SK-N-SH (cell line): Measurements from ENCODE around the gene HM13. TPM values are rescaled to one million over a fixed set of nuclear protein-coding genes. Genes with fewer than 3 reads are reported as not detected.

ENCODE experiments used
- CTCF ChIA-PET: fragments of 300-600, 350-600 bp; formaldehyde crosslinking; extraction: SDS; loops from one replicate; lab custom pipeline; 2021; lab: Yijun Ruan, JAX
- POLR2A ChIA-PET: fragments of 350-600 bp; sonication (Branson Sonifier 250); formaldehyde crosslinking; extraction: SDS; loops from one replicate; lab custom pipeline; 2020; ENCODE audit warnings: antibody characterized with exemption, inconsistent platforms; lab: Yijun Ruan, JAX
- DNase-seq: peaks from one replicate; pipeline ENCODE4 v3.0.0; 2012
- H2AFZ ChIP-seq: fragments of 200-600 bp; sonication (generic); 2 replicates; pipeline ENCODE4 v1.8.1; 2016; ENCODE audit warnings: antibody characterized with exemption, mild to moderate bottlenecking, low read depth
- H3F3A ChIP-seq: fragments of 200-600 bp; sonication (generic); replicated peaks from 2 replicates; pipeline ENCODE3; 2016; ENCODE audit warnings: antibody characterized with exemption, mild to moderate bottlenecking; ENCODE audit not compliant: insufficient read depth
- H3K27ac ChIP-seq, 2 experiments: fragments of 200-500 bp in 1 of 2; fragments of 200-600 bp in 1 of 2; sonication (Bioruptor generic) in 1 of 2; sonication (generic), shearing (Covaris generic) in 1 of 2; 2 replicates each; pipeline versions ENCODE4 v1.5.1 to v1.6.1; 2014 to 2016; ENCODE audit warnings: low read depth in 2 of 2, inconsistent platforms in 1 of 2, low read length in 1 of 2, mild to moderate bottlenecking in 1 of 2, mixed read lengths in 1 of 2
- H3K27me3 ChIP-seq: fragments of 200-600 bp; sonication (generic), shearing (Covaris generic); 2 replicates; pipeline ENCODE4 v1.6.1; 2016; ENCODE audit warnings: mixed run types; ENCODE audit not compliant: insufficient read depth
- H3K36me3 ChIP-seq, 2 experiments: fragments of 200-500 bp in 1 of 2; fragments of 200-600 bp in 1 of 2; sonication (Bioruptor generic) in 1 of 2; sonication (generic) in 1 of 2; replicated peaks in 1 of 2; 2 replicates each; pipeline versions ENCODE3 to v1.5.1; 2014 to 2016; ENCODE audit warnings: low read length in 1 of 2, mild to moderate bottlenecking in 1 of 2; ENCODE audit not compliant: insufficient read depth in 2 of 2, control insufficient read depth in 1 of 2
- H3K4me1 ChIP-seq, 2 experiments: fragments of 200-500 bp in 1 of 2; fragments of 200-600 bp in 1 of 2; sonication (Bioruptor generic) in 1 of 2; sonication (generic), shearing (Covaris generic) in 1 of 2; 2 replicates each; pipeline versions ENCODE4 v1.5.1 to v1.6.1; 2014 to 2016; ENCODE audit warnings: low read depth in 1 of 2, low read length in 1 of 2, mixed run types in 1 of 2; ENCODE audit not compliant: insufficient read depth in 2 of 2, control insufficient read depth in 1 of 2
- H3K4me2 ChIP-seq: fragments of 200-600 bp; sonication (generic), shearing (Covaris generic); 2 replicates; pipeline ENCODE4 v1.6.1; 2017; ENCODE audit warnings: mixed run types
- H3K4me3 ChIP-seq, 2 experiments: fragments of 200-500 bp in 1 of 2; fragments of 200-600 bp in 1 of 2; sonication (Bioruptor generic) in 1 of 2; sonication (generic), shearing (Covaris generic) in 1 of 2; 2 replicates each; pipeline versions ENCODE4 v1.5.1 to v1.8.1; 2014 to 2016; ENCODE audit warnings: low read depth in 2 of 2, inconsistent platforms in 1 of 2, low read length in 1 of 2, mild to moderate bottlenecking in 1 of 2, mixed read lengths in 1 of 2, moderate library complexity in 1 of 2
- H3K79me2 ChIP-seq: fragments of 200-600 bp; sonication (generic); 2 replicates; pipeline ENCODE4 v1.8.1; 2017; ENCODE audit warnings: mild to moderate bottlenecking; ENCODE audit not compliant: insufficient read depth
- H3K9ac ChIP-seq: fragments of 200-600 bp; sonication (generic); 2 replicates; pipeline ENCODE4 v1.6.1; 2017; ENCODE audit warnings: mixed run types
- H3K9me2 ChIP-seq: fragments of 200-600 bp; sonication (generic); 2 replicates; pipeline ENCODE4 v1.6.1; 2017; ENCODE audit warnings: mixed run types
- H3K9me3 ChIP-seq: fragments of 200-600 bp; sonication (generic); 2 replicates; pipeline ENCODE4 v1.6.1; 2017; ENCODE audit warnings: mixed run types, mild to moderate bottlenecking, moderate library complexity
- H4K20me1 ChIP-seq: fragments of 200-600 bp; sonication (generic); 2 replicates; pipeline ENCODE4 v1.6.1; 2017; ENCODE audit warnings: mild to moderate bottlenecking, mixed run types; ENCODE audit not compliant: insufficient read depth
- CTCF ChIP-seq: fragments of 200-600 bp; sonication (generic); IDR thresholded peaks from 2 replicates; pipeline ENCODE4 v1.6.1; 2017; ENCODE audit warnings: antibody characterized with exemption, mild to moderate bottlenecking, moderate library complexity
- FOSL2 ChIP-seq: IDR thresholded peaks from 2 replicates; pipeline ENCODE4 v1.4.0; 2012; ENCODE audit warnings: low read depth, mild to moderate bottlenecking, moderate library complexity, borderline replicate concordance
- FOXM1 ChIP-seq: IDR thresholded peaks from 2 replicates; pipeline ENCODE4 v1.4.0; 2012; ENCODE audit warnings: low read depth, mild to moderate bottlenecking
- JUND ChIP-seq: IDR thresholded peaks from 2 replicates; pipeline ENCODE4 v1.4.0; 2012
- MXI1 ChIP-seq: IDR thresholded peaks from 2 replicates; pipeline ENCODE4 v1.6.1; 2012; ENCODE audit warnings: mild to moderate bottlenecking, low read depth, low read length, improper control_type of control experiment
- NFIC ChIP-seq: IDR thresholded peaks from 2 replicates; pipeline ENCODE4 v1.4.0; 2012; ENCODE audit warnings: borderline replicate concordance
- POLR2AphosphoS5 ChIP-seq: IDR thresholded peaks from 2 replicates; pipeline ENCODE4 v1.6.1; 2012; ENCODE audit warnings: low read depth, low read length
- SIN3A ChIP-seq: IDR thresholded peaks from 2 replicates; pipeline ENCODE4 v1.6.1; 2012; ENCODE audit warnings: low read depth, mild to moderate bottlenecking, low read length, moderate library complexity, borderline replicate concordance
- SMC3 ChIP-seq: IDR thresholded peaks from 2 replicates; pipeline ENCODE4 v1.6.1; 2012; ENCODE audit warnings: low read depth, low read length, improper control_type of control experiment
- TCF12 ChIP-seq: IDR thresholded peaks from 2 replicates; pipeline ENCODE4 v1.4.0; 2012
- ZBTB33 ChIP-seq: IDR thresholded peaks from 2 replicates; pipeline ENCODE4 v1.4.0; 2012; ENCODE audit warnings: low read depth, borderline replicate concordance
- WGBS: methylation state at CpG from one replicate; pipeline ENCODE4 v1.1.6; 2017; ENCODE audit warnings: low lambda C conversion rate; 5-methylcytosine and 5-hydroxymethylcytosine counted together
- polyA plus RNA-seq, 3 experiments: library from polyadenylated mRNA; depleted of rRNA; stranded (reverse); fragments of >200 nt; gene quantifications; 2 replicates each; pipeline ENCODE4 v1.2.3, GENCODE V29; 2012
- TF ChIP-seq, protein P1 (sequence below): IDR thresholded peaks from 2 replicates; pipeline ENCODE4 v1.4.0; 2012; ENCODE audit warnings: low read depth
- TF ChIP-seq, protein P2 (sequence below): IDR thresholded peaks from 2 replicates; pipeline ENCODE4 v1.4.0; 2012; ENCODE audit warnings: low read depth, borderline replicate concordance
- TF ChIP-seq, protein P3 (sequence below): fragments of 150-350 bp; IDR thresholded peaks from 2 replicates; pipeline ENCODE4 v1.6.1; 2016; ENCODE audit warnings: mild to moderate bottlenecking, low read depth, low read length
- TF ChIP-seq, protein P4 (sequence below): IDR thresholded peaks from 2 replicates; pipeline ENCODE4 v1.6.1; 2012; ENCODE audit warnings: mild to moderate bottlenecking, low read depth, low read length, moderate library complexity

HM13 gene
- polyA plus RNA-seq, 1 of the 3 experiments (the other 2 are of a cell fraction), result 160 TPM

DNA sequence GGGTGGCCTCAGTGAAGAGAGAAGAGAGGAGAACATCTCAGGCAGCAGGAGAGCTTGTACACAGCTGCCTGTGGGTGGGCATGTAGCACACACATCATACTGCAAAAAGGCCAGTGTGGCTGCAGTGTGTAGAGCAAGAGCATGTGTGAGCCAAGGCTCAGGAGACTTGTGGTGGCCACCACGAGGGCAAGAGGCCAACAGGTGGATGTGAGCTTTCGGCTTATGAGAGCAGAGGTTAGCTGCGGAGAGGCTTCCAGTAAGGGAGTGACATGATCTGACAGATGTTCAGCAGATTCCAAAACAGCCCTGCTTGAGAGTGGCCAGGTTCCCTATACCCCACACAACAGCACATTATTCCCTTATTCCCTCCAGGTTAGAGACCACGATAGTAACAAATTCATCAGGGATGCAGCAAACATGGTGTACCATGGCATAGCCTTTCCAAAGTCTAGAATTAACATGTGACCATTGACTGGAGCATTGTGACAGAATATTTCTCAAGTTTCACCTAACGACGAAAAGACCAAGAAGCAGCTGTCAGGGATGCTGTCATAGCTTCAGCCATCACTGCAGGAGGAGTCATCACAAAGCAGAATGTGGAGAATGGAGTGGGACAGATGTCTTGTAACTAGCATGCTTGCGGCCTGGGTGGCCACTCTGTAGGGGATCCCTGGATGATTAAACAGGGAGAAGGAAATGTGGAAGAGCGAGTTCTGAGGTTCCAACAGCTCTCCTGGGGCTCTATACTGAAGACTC lies 23.1 kb downstream of the HM13 start:
- ChIA-PET CTCF (interaction anchor here (1.5 kb wide), 1 partner anchor 20 kb away, joined by 6 read pairs; no protein-coding TSS in a partner anchor), POLR2A (no interaction called here)
- no peak overlapping the region for H3K27ac ChIP-seq
- H4K20me1 ChIP-seq, result no peaks in the 10 kb centered on the region
- no peak for DNase-seq
- H2AFZ ChIP-seq, result no peak overlapping the region
- peaks cover 48% of the 10 kb centered on the region for H3K79me2 ChIP-seq
- no peak overlapping the region for H3K4me2 ChIP-seq
- no peak overlapping the region for H3K9ac ChIP-seq
- H3K27me3 ChIP-seq, result no peaks in the 10 kb centered on the region
- H3F3A ChIP-seq, result peaks cover 25% of the 10 kb centered on the region
- H3K4me1 ChIP-seq, result peaks cover 0 to 13% of the 10 kb centered on the region in 2 experiments; a peak in 3 of 4 replicates
- TF ChIP-seq FOSL2 (no peak), NFIC (no peak)
- WGBS, result 98% methylated on average over 8 of the region's 8 CpGs
- peaks cover 45 to 55% of the 10 kb centered on the region in 2 experiments for H3K36me3 ChIP-seq
- no peak overlapping the region for H3K4me3 ChIP-seq
- H3K9me3 ChIP-seq, result no peaks in the 10 kb centered on the region
- H3K9me2 ChIP-seq, result no peaks in the 10 kb centered on the region

DNA sequence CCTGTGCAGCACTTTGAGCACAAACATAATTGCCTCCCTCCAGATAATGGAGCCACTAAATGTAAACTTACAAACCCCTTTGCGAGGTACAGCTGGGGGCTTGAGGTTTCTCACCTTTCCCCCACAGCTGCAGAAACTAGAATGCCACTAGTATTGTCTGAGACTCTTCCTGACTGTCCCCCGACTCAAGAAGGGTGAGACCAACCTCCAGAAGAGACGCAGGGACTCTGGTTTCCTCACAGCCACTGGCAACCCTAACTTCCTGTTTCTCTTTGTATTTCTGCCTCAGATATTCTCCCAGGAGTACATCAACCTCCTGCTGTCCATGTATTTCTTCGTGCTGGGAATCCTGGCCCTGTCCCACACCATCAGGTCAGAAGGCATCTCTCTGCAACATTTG lies 23.6 kb downstream of the HM13 start:
- no peaks in the 10 kb centered on the region for H3K9me2 ChIP-seq
- 96% methylated on average over 4 of the region's 4 CpGs for WGBS
- no peak overlapping the region for H3K4me3 ChIP-seq
- ChIA-PET POLR2A (no interaction called here), CTCF (interaction anchor here (1.5 kb wide), 1 partner anchor 19 kb away, joined by 6 read pairs; no protein-coding TSS in a partner anchor)
- DNase-seq, result no peak
- peaks cover 0 to 19% of the 10 kb centered on the region in 2 experiments; a peak in 3 of 4 replicates for H3K4me1 ChIP-seq
- no peak overlapping the region for H3K27ac ChIP-seq
- no peaks in the 10 kb centered on the region for H4K20me1 ChIP-seq
- peaks cover 43% of the 10 kb centered on the region for H3K79me2 ChIP-seq
- peaks cover 40 to 52% of the 10 kb centered on the region in 2 experiments for H3K36me3 ChIP-seq
- H3F3A ChIP-seq, result peaks cover 30% of the 10 kb centered on the region
- H2AFZ ChIP-seq, result no peak overlapping the region
- no peak overlapping the region for H3K4me2 ChIP-seq
- H3K9ac ChIP-seq, result no peak overlapping the region
- no peaks in the 10 kb centered on the region for H3K9me3 ChIP-seq
- no peaks in the 10 kb centered on the region for H3K27me3 ChIP-seq
- TF ChIP-seq TCF12 (no peak), FOXM1 (no peak), MXI1 (no peak), FOSL2 (no peak), CTCF (no peak), SMC3 (no peak), SIN3A (no peak), JUND (no peak), POLR2AphosphoS5 (no peak), NFIC (no peak), ZBTB33 (no peak)
- TF ChIP-seq, protein P1, sequence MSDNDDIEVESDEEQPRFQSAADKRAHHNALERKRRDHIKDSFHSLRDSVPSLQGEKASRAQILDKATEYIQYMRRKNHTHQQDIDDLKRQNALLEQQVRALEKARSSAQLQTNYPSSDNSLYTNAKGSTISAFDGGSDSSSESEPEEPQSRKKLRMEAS, result no peak
- TF ChIP-seq, protein P2, sequence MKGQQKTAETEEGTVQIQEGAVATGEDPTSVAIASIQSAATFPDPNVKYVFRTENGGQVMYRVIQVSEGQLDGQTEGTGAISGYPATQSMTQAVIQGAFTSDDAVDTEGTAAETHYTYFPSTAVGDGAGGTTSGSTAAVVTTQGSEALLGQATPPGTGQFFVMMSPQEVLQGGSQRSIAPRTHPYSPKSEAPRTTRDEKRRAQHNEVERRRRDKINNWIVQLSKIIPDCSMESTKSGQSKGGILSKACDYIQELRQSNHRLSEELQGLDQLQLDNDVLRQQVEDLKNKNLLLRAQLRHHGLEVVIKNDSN, result no peak
- TF ChIP-seq, protein P3, sequence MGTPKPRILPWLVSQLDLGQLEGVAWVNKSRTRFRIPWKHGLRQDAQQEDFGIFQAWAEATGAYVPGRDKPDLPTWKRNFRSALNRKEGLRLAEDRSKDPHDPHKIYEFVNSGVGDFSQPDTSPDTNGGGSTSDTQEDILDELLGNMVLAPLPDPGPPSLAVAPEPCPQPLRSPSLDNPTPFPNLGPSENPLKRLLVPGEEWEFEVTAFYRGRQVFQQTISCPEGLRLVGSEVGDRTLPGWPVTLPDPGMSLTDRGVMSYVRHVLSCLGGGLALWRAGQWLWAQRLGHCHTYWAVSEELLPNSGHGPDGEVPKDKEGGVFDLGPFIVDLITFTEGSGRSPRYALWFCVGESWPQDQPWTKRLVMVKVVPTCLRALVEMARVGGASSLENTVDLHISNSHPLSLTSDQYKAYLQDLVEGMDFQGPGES, result no peak
- TF ChIP-seq, protein P4, sequence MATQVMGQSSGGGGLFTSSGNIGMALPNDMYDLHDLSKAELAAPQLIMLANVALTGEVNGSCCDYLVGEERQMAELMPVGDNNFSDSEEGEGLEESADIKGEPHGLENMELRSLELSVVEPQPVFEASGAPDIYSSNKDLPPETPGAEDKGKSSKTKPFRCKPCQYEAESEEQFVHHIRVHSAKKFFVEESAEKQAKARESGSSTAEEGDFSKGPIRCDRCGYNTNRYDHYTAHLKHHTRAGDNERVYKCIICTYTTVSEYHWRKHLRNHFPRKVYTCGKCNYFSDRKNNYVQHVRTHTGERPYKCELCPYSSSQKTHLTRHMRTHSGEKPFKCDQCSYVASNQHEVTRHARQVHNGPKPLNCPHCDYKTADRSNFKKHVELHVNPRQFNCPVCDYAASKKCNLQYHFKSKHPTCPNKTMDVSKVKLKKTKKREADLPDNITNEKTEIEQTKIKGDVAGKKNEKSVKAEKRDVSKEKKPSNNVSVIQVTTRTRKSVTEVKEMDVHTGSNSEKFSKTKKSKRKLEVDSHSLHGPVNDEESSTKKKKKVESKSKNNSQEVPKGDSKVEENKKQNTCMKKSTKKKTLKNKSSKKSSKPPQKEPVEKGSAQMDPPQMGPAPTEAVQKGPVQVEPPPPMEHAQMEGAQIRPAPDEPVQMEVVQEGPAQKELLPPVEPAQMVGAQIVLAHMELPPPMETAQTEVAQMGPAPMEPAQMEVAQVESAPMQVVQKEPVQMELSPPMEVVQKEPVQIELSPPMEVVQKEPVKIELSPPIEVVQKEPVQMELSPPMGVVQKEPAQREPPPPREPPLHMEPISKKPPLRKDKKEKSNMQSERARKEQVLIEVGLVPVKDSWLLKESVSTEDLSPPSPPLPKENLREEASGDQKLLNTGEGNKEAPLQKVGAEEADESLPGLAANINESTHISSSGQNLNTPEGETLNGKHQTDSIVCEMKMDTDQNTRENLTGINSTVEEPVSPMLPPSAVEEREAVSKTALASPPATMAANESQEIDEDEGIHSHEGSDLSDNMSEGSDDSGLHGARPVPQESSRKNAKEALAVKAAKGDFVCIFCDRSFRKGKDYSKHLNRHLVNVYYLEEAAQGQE, result no peak
